DMS79 treated with DMSO at 0.1 percent for 48 hours (cell line): Measurements from ENCODE around the gene DNAJC5G.
"Not testable (repeated sequence)": the region's sequence is repeated elsewhere in the genome, so short reads cannot be mapped to it uniquely, and the experiment has no call there.

Experiments
- DNase-seq: peaks from one replicate; lab custom pipeline; 2025; lab: John Stamatoyannopoulos, UW

DNAJC5G gene

DNA sequence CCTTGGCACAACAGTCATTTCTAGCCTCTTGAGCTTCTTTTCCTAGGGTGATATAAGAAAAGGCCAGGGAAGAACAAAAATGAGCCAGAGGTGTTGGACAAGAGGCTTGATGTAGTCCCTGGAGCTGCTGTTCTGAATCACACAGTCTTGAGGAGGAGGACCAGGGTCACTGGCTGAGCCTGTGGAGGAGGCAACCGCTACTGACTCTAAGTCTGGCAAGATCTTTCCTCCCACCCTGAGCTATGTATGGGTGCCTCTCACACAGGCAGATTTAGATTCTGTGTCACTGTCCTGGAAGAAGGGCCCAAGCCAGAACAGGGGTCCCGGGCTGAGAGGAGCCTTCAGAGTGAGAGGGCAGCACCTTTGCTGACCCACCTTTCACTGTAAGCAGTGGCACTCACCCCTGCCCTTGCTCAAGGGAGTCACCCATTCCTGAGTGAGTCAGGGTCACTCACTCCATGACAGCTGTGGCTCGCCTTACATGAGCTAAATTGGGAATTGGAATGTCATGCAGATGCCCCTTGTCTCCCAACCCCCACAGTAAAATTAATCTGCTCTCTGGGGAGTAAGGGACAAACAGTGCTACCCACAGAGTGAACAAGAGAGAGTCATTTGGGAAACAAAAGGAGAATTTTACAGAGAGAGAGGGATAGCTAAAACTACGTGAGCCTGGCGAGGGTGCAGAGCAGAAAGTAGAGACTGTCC, 6.8 kb downstream of the DNAJC5G start, which contains the start of gene TRIM54:
TSS of gene TRIM54 (plus strand) at position 575 of the 705 bp plus-strand sequence. CDS start 303 bp downstream, outside the sequence.
- DNase-seq, result no peak

DNA sequence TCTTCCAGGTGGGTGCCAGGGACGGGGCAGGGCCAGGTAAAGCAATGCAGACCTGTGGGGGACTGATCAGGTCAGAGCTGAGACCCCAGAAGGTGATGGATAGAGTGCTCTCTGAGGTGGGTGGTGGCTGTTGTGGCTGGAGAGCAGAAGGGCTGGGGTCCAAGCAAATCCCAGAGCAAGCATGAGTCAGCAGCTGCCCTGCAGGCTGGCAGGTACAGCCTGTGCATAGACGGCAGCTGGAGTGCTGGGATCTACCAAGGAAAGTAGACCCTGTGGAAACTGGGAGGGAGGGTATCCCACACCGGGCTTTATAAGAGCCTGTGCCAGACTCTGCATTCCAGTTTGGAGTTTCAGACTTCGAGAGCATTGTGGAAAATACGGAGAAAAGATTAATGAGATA, 7.7 kb downstream of the DNAJC5G start:
- no peak for DNase-seq

DNA sequence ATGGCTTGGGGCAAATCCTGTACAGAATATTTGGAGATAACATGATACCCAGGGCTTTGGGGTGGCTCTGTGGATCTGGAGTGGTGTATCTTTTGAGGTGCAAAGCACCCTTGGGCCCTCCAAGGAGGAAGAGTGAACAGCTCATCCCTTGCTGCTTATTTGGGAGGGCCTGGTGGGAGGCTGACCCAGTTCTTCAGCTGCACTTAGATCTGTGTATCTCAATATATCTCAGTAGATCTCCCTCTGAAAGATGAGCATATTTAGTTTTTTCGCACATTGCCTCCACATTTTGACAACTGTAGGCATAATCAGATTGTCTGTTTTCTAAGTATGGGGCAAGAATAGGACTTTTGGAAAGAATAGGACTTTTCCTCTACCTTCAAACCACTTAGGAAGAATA, 9.8 kb downstream of the DNAJC5G start:
- DNase-seq, result no peak

DNA sequence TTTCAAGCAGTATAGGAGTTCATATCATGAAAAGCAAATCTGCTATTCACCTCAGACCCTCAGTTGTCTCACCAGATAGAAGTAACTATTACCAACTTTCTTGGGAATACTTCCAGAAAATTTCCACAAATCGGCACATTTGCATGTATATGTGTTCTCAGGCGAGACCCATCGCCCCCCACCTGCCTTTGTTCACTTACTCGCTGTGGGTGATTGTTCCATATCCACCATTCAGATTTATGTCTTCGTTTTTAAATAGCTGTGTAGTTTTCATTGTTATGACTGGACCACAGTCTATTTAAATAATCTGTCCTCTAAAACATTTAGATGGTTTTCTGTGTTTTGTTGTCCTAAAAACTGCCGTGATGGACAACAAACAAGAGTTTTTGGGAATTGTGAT, 10.2 kb downstream of the DNAJC5G start:
- no peak for DNase-seq

DNA sequence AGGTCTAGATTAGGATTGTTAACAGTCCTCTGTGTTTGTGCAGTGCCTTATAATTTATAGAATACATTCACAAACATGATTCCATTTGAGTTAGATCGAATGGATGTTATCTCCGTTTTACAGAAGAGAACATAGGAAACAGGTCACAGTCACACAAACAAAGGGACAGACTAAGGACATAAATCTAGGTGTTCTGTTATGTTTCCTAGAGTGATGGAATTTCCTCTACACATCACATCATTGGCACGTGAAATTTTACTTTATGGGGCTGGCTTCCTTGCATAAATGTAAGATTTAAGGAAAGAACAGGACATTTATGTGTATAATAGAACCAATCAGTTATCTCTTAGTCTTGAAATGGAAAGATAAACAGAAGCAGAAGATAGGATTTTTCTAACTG, 13.4 kb downstream of the DNAJC5G start:
- no peak for DNase-seq

DNA sequence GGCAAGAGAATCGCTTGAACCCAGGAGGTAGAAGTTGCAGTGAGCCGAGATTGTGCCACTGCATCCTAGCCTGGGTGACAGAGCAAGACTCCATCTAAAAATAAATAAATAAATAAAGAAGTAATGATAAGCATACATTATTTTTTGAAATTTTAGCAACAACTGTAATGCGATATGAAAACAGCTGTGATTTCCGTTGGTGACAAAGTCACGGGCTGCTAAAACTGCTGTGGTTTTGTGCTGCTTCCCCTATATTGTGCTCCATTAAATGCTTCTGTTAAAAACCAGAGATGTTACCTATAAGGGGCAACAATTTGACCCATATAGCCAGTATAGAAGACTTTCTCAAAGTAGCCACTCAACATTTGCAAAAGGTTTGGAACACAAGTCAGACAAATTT, 15.3 kb downstream of the DNAJC5G start:
- no peak for DNase-seq

GRCh38 chr2:27291865-27292264, 16.6 kb downstream of the DNAJC5G start:
- no peak for DNase-seq

DNA sequence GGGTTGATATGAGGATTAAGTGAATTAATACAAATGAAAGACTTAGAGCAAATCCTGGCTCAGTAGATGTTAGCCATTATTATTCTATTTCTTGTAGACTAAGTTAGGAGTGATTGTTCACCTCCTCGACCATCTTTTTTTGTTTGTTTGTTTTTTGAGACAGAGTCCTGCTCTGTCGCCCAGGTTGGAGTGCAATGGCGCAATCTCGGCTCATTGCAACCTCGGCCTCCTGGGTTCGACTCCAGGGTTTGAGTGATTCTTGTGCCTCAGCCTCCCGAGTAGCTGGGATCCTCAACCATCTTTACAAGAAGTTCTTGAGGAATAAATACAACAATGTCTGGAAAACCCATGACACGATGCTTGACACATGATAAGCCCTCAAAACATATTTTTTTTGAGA, 19.7 kb downstream of the DNAJC5G start:
- DNase-seq, result no peak

DNA sequence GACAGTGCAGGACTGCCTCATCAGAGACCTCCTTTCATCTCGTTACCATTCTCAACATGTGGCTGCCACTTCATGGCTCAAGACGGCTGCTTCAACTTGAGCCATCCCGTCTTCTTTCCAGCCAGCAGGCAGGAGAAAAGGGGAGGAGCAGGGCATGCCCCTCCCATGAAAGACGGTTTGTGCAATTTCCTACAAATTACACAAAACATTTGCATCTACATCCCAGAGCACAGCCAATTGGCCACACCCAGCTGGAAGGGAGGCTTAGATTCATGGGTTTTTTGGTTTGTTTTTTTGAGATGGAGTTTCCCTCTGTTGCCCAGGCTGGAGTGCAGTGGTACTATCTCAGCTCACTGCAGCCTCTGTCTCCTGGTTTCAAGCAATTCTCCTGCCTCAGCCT, 21.2 kb downstream of the DNAJC5G start:
- no peak for DNase-seq

DNA sequence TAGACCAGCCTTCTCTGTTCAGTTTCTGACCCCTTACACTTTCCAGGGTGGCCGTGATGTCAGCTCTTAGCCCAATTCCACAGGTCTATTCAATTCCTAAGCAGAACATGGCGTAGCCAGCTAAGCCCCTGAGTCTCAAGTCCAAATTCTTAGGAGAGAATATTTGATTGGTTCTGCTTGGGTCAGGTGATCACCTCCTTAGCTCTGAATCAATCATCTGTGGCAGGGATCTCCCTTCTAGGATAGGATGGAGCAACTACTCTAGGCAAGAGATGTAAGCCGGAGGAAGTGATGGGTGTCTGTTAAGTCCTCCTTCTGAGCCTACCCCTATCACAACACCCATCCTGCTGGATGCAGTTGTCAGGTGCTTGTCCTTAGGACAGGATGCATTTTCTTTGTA, 22.0 kb downstream of the DNAJC5G start:
- DNase-seq, result no peak

- DNase-seq, result peak; percentile 51
These were observed 23.3 kb downstream of the DNAJC5G start for GRCh38 chr2:27298391-27299080.

GRCh38 chr2:27300606-27301005, 25.4 kb downstream of the DNAJC5G start:
- DNase-seq, result not testable (repeated sequence)

GRCh38 chr2:27303093-27304025, 28.1 kb downstream of the DNAJC5G start:
- peak; percentile 53 for DNase-seq

GRCh38 chr2:27304488-27305240, 29.4 kb downstream of the DNAJC5G start:
- no peak for DNase-seq

GRCh38 chr2:27305516-27305915, 30.3 kb downstream of the DNAJC5G start:
- DNase-seq, result no peak

DNA sequence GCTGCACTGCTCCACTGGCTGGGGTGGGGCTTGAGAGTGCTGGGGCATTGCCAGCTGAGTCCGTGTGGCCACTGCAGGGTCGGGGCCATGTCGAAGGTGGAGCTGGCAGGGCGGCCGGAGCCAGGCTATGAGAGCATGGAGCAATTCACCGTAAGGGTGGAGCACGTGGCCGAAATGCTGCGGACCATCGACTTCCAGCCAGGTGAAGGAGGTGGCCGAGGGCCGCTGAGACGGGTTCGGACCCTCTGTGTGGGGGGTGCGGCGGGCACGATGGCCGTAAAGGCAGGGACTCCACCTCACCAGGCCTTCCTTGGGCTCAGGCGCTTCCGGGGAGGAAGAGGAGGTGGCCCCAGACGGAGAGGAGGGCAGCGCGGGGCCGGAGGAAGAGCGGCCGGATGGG, 30.9 kb downstream of the DNAJC5G start:
- DNase-seq, result no peak

- DNase-seq, result peak; percentile 37
These were observed 31.5 kb downstream of the DNAJC5G start for GRCh38 chr2:27306573-27307286.

- no peak for DNase-seq
These were observed 32.0 kb downstream of the DNAJC5G start for GRCh38 chr2:27307287-27307544.

GRCh38 chr2:27307545-27308358, 32.5 kb downstream of the DNAJC5G start:
- DNase-seq, result no peak

- DNase-seq, result no peak
These were observed 33.2 kb downstream of the DNAJC5G start, which contains the start of gene UCN for GRCh38 chr2:27308359-27308881. Gene UCN, minus strand, starts transcription at chr2:27308445. Its CDS starts 550 bp downstream, at chr2:27307895.
